Right lung (tissue), 5 donors: ENCODE measurements around the gene HJV. TPM values are rescaled to one million over a fixed set of nuclear protein-coding genes. Genes with fewer than 3 reads are reported as not detected.

Experiments used
- DNase-seq, 2 donors: peaks; one replicate each; pipeline ENCODE4 v3.0.0-alpha.2; 2013
- polyA plus RNA-seq, 5 donors: library from polyadenylated mRNA; unstranded; fragments of 120-200 nt; gene quantifications; one replicate each; pipeline versions ENCODE4 v1.2.1 to v1.2.3, GENCODE V29; 2013; ENCODE audit warnings: inconsistent platforms in 1 of 5, low replicate concordance in 1 of 5; ENCODE audit not compliant: insufficient read length in 5 of 5, insufficient read depth in 1 of 5

Gene HJV
- polyA plus RNA-seq, 5 donors, result 0.39 to 7.1 (median 0.77) TPM; not detected in 2

GRCh38 chr1:145993618-145994390, 27.7 kb downstream of the HJV start:
- DNase-seq, result no peak

GRCh38 chr1:145992958-145993617, 28.4 kb downstream of the HJV start:
- DNase-seq, result no peak

DNA sequence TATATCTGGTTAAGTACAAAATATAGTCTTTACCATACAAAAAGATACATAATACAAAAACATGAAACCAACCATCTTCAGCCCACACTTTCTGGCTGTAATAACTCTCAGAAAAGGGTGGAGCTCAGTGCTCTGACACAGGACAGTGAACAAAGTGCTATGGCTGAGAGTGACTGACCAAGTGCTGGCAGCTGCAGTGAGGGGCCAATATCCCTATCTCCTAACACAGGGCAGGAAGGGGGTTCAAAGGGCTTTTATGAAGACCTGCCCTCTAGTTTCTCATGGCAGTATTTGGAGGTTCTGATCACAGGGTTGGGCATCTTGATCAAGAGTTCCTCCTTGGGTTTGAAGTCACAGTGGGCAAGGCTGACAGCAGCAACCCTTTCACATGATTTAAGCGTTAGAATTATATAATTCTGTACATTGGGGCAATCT, 29.0 kb downstream of the HJV start:
- no peak for DNase-seq

- DNase-seq, result no peak
Observed at GRCh38 chr1:145991735-145992412, 29.7 kb downstream of the HJV start.

DNA sequence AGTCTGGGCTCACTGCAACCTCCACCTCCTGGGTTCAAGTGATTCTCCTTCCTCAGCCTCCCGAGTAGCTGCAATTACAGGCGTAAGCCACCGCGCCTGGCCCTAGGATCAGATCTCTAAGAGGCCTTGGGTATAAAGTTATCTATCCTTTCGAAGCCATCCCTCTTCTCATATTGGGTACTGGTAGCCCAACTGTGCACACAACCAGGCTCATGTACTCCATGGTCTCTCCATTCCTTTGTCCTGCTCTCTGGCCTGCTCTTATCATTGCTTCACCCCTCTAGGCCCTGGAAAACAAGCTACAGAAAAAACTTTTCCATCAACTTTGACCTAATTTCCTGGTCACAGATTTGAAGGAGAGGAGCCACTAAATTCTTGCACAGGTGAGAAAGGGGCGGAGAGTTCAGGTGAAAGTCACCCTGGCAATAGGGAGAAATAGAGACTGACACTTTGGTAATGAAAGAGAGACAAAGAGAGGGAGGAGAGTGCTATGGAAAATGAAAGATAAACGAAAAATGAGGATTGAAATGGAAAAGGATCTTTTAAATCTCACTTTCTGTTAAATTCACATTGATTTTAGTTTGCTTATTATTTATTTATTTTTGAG, 31.2 kb downstream of the HJV start:
- no peak for DNase-seq

DNA sequence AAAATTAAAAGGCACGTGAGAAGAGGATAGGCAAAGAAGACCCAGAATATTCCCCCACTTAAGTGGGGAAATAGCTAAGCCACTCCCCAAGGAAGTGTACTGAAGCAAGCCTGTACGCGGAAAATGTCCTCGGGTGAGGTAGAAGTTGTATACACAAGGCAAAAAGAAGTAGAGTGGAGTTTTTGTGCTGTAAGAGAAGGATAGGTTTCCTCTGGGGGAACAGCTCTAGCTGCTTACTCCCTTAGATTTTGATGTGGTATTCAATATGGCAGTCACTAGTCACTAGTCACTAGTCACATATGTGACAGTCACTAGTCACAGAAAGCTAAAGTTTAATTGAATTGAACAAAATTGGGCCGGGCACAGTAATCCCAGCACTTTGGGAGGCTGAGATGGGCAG, 32.8 kb downstream of the HJV start:
- DNase-seq, result no peak

GRCh38 chr1:145987926-145988325, 33.6 kb downstream of the HJV start:
- DNase-seq, result no peak

GRCh38 chr1:145986551-145986950, 35.0 kb downstream of the HJV start:
- DNase-seq, result no peak

GRCh38 chr1:145985502-145986439, 35.8 kb downstream of the HJV start:
- DNase-seq, result no peak

- no peak for DNase-seq
Observed at GRCh38 chr1:145985129-145985501, 36.4 kb downstream of the HJV start.

DNA sequence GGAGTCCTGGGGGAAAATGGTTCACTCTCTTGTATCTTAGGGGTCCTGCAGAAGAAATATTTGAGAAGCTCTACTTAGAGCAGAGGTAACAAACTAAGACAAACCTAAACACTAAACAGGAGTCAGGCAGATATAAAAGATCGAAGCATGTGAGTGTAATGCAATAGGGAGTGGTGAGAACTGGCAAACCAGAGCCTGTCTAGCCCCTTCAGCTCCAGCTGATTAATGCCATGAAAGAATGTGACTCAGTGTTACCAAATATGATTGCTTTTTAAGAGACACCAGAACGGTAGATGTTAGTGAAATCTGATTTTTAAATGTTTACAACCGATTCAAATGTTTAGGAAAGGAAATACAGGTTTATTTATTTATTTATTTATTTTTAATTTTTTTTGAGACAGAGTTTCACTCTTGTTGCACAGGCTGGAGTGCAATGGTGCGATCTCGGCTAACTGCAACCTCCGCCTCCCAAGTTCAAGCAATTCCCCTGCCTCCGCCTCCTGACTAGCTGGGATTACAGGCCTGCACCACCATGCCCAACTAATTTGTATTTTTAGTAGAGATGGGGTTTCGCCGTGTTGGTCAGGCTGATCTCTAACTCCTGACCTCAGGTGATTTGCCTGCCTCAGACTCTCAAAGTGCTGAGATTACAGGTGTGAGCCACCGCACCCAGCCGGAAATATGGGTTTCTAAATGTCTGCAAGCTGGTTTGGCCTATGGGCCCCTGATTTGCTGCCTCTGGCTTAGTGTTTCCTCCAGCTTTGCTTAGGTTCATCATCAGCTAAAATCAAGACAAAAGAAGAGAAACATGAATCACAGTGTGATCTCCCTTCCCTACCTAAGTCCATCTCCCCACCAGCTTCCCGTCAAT, 37.3 kb downstream of the HJV start:
- no peak for DNase-seq

- no peak for DNase-seq
Observed at GRCh38 chr1:145983206-145983675, 38.3 kb downstream of the HJV start.

- DNase-seq, result no peak
Observed at GRCh38 chr1:145982010-145982723, 39.4 kb downstream of the HJV start.

- no peak for DNase-seq
Observed at GRCh38 chr1:145980457-145980994, 41.0 kb downstream of the HJV start.

- DNase-seq, result no peak
Observed at GRCh38 chr1:145979746-145980456, 41.6 kb downstream of the HJV start.

DNA sequence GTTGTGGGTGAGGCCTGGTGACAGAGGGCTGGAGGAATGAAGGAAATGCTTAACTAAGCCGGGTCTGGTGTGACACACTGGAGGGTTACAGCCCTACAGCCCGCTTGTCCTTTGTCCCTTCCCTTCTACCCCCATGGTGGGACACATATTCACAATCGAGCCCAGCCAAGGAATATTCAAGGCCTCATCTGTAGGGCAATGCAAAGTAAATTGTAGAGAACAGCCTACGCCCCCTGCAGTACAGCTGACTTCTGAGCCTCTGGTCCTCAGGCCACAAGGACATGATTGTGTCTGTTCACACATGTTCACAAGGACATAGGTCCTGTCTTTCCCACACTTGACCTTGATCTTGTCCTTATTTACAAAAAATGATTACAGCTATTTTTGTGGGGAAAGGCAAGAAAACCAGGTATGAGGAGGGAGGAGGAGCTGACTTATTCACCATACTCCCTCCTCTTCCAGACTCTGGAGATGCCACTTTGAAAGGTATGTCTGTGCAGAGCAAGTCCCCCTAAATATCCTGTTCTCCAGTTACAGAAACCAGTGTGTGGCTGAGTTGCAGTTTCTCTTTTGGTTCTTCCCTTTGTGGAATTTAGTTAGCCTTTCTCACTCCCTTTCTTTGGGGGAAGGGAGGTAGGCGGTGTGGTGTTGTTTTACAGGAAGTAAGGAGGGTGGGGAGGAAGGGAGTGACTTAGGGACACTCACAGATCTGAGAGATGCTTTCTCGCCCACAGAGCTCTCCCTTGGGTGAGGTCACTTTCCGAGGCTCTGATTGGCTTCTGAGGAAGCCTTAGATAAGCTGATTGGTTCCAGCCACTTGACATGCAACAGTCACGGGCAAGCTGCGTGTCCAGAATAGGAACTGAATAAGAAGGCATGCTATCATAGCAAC, 42.4 kb downstream of the HJV start:
- peak; percentile 95 to 97 for DNase-seq

DNA sequence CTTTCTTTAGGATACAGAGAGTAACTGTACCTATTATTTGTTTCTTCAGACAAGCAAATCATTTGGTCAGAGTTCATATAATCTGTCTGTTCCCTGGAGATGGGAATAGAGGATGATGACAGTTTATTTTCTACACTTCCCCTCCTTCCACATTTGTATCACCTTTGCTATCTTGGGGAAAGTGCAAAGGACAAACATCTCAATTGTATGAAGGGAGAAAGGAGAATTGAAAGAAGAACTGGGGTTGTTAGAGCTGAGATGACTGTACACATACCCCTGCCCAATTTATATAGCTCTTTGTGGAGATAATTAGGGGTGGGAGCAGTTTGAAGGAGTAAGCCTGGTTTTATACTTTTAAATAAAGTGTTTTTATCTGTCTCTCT, 43.1 kb downstream of the HJV start:
- DNase-seq, result no peak
